ENCODE measurements around the gene C9orf152.

The C9orf152 gene

DNA sequence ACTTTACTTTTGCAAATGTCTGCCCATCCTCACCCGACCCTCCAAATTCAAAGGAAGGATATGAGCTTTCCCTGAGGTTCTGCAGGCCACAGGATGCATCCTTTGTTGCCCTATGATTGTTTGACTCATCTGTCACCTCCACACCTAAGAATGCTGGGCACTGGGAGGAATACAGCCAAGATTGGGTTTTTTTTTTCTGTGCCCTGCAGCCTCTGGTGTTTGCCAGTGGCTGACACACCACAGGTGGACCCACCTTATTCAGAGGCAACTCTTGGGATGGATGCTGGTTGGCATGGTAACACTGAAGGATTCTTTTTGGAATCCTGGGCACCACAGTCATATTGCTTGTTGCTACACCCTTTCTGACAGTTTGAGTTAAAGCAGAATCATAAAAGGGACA, 29.7 kb downstream of the C9orf152 start:
- DNase-seq, result no peak

DNA sequence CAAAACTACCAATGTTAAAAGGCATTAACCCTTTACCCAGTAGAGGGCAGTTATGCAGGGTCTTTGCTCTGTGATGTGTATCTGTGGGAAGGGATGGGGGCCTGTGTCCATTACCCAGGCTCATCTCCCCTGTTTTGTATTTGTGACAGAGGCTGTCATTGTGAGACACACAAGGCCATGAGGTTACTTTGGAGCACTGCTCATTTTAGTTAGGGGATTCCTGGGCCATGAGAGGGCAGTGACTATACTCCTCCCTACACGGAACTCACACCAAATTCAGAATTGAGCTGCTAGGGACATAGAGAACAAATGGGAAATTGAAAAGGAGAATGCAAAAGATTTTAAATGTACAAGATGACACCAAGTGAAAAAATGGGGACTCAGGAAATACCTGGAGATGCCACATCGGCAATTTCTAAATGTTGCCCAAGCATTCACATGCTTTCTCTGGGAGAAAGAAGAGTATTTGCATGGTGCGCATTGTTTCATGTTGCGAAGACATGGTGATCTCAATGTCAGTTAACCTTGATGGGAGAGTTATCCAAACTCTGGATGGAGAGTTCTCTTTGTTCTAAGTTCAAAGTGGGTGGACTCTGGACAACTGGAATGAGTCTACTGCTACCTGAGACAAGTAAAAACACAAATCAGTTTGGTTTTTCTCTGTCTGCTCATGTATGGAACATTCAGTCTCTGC, 32.5 kb downstream of the C9orf152 start:
- no peak for DNase-seq

DNA sequence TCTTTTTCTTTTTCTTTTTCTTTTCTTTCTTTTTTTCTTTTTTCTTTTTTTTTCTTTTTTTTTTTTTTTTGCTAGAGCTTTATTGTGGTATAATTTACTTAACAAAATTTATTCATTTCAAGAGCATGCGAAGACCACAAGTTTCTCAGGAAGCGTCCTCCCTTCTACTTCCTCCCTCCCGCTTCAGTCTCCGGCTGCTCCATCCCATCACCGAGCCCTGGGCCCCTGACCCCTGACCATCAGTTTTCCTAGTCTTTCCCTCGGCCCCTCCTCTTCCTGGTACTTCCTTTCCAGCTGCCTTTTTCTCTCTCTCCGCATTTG, 34.7 kb downstream of the C9orf152 start:
- no peak for DNase-seq

DNA sequence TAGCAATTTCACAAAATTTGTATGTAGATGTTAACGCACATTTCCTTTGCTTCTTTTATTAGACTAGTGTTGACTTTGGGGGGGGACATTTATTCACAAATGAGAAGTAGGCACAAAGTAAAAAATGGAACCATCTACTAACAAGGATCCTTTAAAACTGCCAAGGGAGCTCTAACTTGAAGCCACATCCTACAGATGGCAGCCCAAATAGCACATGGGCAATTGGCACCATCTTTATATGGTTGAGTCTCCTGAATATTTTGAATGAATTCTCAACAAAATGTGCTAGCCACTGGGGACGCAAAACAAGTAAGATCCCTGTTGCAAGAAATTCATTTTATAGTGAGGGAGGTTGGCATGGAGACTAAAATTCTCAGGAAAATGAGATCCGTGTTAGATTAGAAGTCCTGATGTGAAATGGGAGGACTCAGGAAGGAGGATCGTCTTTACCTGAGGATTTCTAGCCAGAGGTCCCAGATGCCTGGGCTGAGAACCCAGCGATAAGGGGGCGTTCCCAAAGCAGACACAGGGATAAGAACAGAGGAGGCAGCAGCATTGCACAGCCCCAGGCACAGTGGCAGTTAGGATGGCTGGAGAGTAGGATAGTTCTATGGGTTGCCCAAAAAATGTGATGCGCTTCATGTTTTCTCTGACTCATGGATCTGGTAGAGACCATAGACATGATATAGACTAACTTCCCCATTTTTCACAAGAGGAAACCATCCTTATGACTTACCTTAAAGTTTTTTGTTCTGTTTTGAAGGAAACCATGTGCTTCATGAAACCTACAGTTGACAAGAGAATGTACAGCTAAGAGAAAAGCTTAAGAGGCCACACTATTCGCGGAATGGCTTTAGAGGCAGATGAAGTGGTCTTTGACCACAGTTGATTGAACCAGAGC, 37.4 kb downstream of the C9orf152 start:
- DNase-seq, result no peak

DNA sequence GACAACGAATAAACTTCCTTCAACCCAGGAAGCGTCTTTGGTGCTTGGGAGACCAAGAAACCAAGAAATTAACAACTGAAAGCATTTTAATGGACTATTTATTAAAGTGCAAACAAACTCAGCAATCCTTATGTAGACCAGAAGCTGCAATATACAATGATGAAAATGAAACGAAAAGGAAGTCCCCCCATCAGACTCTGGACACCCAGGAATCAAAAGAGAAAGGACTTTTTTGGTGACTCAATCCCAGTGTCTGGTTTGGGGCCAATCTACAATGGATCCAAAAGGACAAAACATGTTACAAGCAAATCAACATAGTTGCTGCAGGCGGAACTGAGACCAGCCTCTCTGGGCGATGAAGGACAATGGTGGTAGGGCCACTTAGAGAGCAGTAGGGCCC, 39.5 kb downstream of the C9orf152 start:
- DNase-seq, result no peak

DNA sequence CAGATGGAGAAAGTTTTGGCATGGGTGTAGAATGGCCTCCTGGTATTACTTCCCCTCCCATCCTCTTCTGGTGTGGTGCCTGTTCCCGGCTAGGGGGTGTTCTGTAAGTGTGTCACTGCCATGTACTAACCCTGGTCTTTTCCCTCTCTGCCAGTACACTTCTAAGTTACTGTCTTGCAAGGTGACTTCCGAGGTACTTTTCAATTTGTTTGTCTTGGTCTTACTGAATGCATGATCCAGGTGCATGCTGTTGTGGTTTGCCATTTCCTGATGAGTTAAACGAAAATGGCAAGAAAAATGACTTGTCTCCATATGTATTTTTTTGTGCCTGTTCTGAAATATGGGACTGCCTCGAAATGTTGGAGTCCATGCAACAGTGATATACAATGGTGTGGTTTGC, 46.0 kb downstream of the C9orf152 start:
- DNase-seq, result no peak

DNA sequence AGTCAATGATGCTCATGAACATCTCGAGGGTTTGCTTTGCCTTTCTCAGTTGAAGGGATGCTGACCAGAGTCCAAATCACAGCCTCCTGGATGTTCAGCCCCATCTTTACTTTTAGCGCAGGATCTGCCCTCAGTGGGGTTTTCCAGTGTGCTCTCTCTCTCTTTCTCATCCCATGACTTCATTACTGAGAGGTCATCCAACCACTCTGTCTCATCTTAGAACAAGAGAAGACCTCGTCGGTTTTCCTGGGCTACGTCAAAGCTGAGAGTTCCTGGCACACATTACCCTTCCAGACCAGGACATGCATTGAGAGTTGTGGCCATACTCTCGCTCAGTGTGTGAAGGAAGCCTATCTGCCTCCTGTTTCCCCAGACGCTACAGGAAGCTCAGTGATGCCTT, 47.3 kb downstream of the C9orf152 start:
- no peak for DNase-seq

DNA sequence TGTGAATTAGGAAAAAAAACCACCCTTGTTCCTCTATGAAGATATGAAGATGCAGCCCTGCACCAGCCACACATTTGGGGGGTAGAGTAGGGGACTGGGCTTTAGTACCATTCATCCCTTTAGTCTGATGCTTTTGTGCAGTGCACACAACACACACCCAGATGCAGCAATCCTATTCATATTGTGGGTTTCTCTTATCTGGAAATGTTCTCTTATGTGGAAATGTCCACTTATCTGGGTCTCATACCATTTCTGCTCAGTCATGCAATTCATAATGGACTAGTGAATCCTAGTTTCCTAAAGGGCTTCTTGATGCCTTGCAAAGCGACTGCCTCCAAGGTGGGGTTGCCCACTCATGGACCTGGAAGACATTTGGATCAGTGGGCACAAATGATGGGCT, 47.8 kb downstream of the C9orf152 start:
- DNase-seq, result no peak

DNA sequence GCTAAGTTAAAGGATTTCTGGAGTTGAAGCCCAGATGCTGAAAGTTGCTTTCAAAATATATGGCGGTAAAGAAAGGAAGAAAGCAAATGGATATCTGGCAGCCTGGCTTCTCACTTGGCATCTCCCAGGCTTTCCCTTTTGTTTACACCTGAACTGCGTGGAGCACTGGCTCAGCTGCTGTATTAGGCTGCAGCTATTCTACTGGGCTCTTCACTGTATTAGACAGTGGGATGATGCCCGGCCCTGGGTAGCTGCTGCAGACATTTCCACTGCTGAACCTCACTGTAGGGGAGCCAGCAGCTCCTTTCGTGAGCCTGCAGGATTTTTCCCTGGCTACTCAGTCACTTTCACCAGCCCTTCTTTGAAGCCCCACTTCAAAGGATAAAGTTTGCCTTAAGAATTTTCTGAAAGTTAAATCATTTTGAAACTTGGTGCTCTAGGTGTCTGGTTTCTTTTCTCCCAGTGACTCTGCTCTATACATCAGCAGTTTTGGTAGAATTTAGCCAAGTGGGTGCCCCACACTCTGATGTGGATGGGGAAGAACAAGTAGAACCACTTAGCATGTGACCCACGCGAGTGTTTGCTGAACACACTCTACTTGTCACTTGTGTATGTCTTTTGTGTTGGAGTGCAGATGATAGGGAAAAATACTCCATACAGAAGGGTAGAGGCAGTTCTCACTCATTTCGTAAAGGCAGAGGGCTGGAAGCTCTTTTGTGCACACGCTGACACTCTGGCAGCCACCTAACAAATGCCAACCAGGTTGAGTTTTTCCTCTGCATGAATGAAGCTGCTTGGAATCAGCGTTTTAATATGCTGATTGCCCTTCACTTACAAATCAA, 49.9 kb downstream of the C9orf152 start:
- DNase-seq, result no peak

DNA sequence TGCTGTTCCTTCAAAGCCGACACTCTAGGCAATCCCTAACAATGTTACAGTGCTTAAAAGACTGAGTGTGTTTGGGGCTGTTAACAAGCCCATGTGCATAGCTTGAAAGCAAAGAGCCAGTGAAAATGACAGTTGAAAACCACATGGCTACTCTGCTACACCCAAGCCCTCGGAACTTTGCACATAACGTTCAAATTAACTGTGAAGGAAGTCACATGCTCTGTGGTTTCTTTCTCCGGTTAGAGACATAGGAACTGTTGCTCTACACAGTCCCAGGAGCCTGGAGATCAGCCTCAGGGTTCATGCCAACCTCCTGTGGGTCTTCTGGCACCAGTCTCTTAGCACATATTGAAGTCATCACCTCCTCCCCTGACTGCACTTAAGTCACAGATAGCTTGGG, 51.1 kb downstream of the C9orf152 start:
- no peak for DNase-seq

DNA sequence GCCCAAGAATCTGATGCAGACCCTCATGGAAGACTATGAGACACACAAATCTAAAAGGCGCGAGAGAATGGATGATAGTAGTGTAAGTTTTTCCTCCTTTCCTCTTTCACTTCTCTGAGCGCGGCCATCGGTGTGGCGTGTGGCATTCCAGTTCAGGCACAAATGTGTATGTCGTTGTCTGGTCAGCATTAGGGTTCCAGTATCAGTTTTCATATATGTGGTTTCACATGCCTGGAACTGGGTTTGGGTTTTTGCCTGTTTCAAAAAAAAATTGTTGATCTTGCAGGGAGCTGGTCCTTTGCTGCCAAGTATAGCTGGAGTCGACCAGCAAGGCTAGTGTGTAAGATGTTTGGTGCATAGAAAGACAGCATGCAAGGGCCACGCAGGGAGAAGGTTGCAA, 51.5 kb downstream of the C9orf152 start:
- no peak for DNase-seq

DNA sequence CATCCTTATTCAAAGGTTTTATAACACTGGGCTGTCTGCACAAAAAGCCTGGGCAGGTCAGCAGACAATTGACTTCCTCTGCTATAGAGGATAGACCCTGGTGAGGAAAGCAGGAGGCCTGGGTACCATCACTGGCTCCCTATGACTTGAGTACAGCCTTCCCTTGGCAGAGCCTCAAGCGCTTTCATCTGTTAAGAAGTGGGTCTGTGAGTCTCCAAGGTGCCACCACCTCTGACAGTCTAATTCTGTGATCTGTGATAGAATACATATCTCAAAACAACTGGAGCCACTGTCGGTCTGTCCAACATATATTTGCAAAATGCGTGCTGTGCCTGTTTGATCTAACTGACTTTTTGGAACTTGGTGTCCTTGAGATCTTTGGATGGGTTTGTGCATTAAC, 52.2 kb downstream of the C9orf152 start:
- no peak for DNase-seq

DNA sequence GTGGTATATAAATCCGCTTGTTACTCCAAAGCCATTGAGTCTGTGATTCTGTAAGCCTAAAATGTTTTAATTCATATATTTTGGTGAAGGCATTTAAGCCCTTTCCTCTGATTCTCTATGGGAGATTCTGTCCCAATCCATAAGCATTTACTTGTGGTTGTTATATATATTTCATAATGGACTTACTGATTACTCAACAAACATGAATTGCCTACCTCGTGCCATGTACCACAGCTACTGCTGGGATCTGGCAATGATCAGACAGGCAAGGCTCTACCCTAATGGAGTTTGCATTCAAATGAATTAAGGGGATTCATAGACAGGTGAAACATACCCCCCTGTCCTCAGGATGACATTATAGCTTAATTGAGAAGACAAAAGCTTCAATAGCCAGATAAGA, 54.5 kb downstream of the C9orf152 start:
- DNase-seq, result no peak

DNA sequence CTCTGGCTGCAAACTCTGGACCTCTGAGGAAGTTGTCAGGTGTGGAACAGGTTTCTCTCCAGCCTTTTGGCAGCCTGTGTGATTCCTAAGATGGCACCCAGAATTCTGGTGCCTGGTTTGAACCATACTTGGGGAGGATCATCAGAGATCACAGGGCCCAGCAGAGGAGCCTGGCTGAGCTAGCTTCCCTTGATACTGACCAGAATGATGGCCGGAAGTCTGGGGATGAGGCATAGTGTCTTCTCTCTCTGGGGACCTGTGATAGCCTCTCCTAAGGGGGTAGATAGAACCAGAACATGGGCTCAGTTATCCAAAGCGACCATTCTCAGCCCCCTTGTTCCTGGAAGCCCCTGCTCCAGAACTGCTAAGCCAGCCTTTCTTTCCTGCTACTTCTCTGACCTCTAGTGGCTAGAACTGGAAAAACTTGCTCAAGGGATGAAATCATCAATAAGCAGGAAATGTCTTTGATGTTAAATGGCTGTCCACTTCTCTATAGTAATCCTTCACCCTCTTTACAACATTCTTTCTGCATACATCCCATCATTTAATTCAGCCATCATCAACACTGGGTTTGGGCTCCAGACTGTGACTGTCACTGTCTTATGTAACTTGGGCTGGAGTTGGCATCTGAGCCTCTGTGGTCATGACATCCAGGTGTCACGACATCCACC, 55.1 kb downstream of the C9orf152 start:
- peak; percentile 19 for DNase-seq

All from NCI-H774 (cell line).